HL-60 (cell line): ENCODE results near the gene MACROD2.

Experiments
- DNase-seq, 2 experiments: peaks; one replicate each; pipeline ENCODE4 v3.0.0-alpha.2; 2010 to 2020; ENCODE audit warnings: low read depth in 1 of 2, low spot score in 1 of 2
- H3K27ac ChIP-seq: fragments of 250-450 bp; sonication (Bioruptor Pico); replicated peaks from 2 replicates; pipeline ENCODE4 v1.5.1; 2020; ENCODE audit warnings: mild to moderate bottlenecking, moderate library complexity
- H3K27me3 ChIP-seq: fragments of 250-450 bp; sonication (Bioruptor Pico); 2 replicates; pipeline ENCODE4 v1.5.1; 2021; ENCODE audit warnings: mild to moderate bottlenecking, moderate library complexity; ENCODE audit not compliant: insufficient read depth, poor library complexity, severe bottlenecking
- H3K4me3 ChIP-seq: replicated peaks from 2 replicates; pipeline ENCODE4 v1.5.1; 2011; ENCODE audit warnings: mild to moderate bottlenecking, control low read depth, low read length; ENCODE audit not compliant: insufficient read depth
- CTCF ChIP-seq: IDR thresholded peaks from one replicate; pipeline ENCODE4 v1.5.1; 2011; ENCODE audit warnings: low read length, control low read depth, inconsistent platforms; ENCODE audit not compliant: insufficient read depth
- GABPA ChIP-seq: IDR thresholded peaks from 2 replicates; pipeline ENCODE4 v1.6.1; 2012; ENCODE audit warnings: low read depth
- POLR2AphosphoS5 ChIP-seq: IDR thresholded peaks from 2 replicates; pipeline ENCODE4 v1.6.1; 2012; ENCODE audit warnings: low read depth
- SPI1 ChIP-seq: IDR thresholded peaks from 2 replicates; pipeline ENCODE4 v1.6.1; 2012; ENCODE audit warnings: low read depth, mild to moderate bottlenecking, borderline replicate concordance
- TF ChIP-seq, protein P1 (sequence below): IDR thresholded peaks from 2 replicates; pipeline ENCODE4 v1.6.1; 2012; ENCODE audit warnings: low read depth; ENCODE audit not compliant: insufficient replicate concordance

Gene MACROD2

GRCh38 chr20:15200147-15200565, 1204.8 kb downstream of the MACROD2 start:
- no peak for TF ChIP-seq POLR2AphosphoS5
- TF ChIP-seq CTCF, result no peak
- TF ChIP-seq, protein P1, sequence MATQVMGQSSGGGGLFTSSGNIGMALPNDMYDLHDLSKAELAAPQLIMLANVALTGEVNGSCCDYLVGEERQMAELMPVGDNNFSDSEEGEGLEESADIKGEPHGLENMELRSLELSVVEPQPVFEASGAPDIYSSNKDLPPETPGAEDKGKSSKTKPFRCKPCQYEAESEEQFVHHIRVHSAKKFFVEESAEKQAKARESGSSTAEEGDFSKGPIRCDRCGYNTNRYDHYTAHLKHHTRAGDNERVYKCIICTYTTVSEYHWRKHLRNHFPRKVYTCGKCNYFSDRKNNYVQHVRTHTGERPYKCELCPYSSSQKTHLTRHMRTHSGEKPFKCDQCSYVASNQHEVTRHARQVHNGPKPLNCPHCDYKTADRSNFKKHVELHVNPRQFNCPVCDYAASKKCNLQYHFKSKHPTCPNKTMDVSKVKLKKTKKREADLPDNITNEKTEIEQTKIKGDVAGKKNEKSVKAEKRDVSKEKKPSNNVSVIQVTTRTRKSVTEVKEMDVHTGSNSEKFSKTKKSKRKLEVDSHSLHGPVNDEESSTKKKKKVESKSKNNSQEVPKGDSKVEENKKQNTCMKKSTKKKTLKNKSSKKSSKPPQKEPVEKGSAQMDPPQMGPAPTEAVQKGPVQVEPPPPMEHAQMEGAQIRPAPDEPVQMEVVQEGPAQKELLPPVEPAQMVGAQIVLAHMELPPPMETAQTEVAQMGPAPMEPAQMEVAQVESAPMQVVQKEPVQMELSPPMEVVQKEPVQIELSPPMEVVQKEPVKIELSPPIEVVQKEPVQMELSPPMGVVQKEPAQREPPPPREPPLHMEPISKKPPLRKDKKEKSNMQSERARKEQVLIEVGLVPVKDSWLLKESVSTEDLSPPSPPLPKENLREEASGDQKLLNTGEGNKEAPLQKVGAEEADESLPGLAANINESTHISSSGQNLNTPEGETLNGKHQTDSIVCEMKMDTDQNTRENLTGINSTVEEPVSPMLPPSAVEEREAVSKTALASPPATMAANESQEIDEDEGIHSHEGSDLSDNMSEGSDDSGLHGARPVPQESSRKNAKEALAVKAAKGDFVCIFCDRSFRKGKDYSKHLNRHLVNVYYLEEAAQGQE, result no peak
- TF ChIP-seq SPI1, result no peak
- TF ChIP-seq GABPA, result no peak
- Histone ChIP-seq H3K27ac (no peak overlapping the region), H3K4me3 (no peak overlapping the region), H3K27me3 (no peaks in the 10 kb centered on the region)
- DNase-seq, result no peak

- no peaks in the 10 kb centered on the region for H3K27me3 ChIP-seq
- TF ChIP-seq CTCF (no peak), SPI1 (no peak), POLR2AphosphoS5 (no peak), GABPA (no peak)
- DNase-seq, result no peak
- no peak overlapping the region for H3K4me3 ChIP-seq
- no peak overlapping the region for H3K27ac ChIP-seq
Measured at GRCh38 chr20:15201602-15202001, 1206.3 kb downstream of the MACROD2 start.

DNA sequence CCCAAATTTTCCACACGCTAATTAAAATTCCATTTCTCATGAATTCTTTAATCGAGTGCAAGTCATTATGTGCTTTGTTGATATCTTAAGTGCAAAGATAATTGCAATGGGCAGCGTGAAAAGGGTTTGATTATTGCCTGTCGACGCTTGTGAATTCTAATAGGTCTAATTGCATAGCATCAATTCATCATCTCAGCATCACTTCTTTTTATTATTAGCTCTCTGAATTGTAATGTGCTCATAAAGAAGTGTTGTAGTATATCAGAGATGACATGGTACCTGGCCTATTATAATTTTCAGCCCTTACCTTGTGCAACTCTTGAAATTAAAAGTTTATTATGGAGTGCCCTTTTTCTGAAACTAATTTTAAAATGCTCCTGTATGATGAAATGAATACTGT, 1208.9 kb downstream of the MACROD2 start:
- Histone ChIP-seq H3K4me3 (no peak overlapping the region), H3K27ac (no peak overlapping the region), H3K27me3 (no peaks in the 10 kb centered on the region)
- DNase-seq, result no peak
- TF ChIP-seq, protein P1, result no peak
- no peak for TF ChIP-seq POLR2AphosphoS5
- no peak for TF ChIP-seq GABPA
- TF ChIP-seq SPI1, result no peak
- TF ChIP-seq CTCF, result no peak

DNA sequence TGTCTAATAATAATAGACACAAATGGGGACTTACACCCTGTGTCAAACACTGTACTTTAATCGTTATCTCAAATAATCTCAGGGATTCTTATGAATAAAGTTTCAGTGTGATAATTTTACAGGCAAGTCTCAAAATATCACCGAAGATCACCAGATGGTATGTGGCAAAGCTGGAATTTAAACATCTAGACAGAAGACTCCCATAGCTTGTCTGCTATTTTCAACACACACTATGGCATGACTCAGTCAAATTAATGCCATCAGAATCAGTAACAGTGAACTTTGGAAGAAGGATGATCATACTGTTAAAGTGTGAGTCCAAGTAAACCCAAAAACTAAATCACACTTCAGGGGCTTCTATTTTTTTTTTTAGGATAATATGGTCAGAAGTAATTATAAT, 1209.7 kb downstream of the MACROD2 start:
- H3K4me3 ChIP-seq, result no peak overlapping the region
- no peak for DNase-seq
- H3K27me3 ChIP-seq, result no peaks in the 10 kb centered on the region
- TF ChIP-seq, protein P1, result no peak
- TF ChIP-seq POLR2AphosphoS5, result no peak
- no peak for TF ChIP-seq SPI1
- no peak for TF ChIP-seq CTCF
- TF ChIP-seq GABPA, result no peak
- no peak overlapping the region for H3K27ac ChIP-seq
